RWPE1 (cell line): ENCODE data around the gene TMEM121.
A peak's percentile ranks its signal among the peaks of the same experiment; 100 is the strongest.

Experiments
- CTCF ChIA-PET: fragments of 350-600 bp; sonication (Branson Sonifier 250); formaldehyde crosslinking; extraction: SDS; loops from one replicate; lab custom pipeline; 2021; lab: Yijun Ruan, JAX
- POLR2A ChIA-PET: fragments of 400-600 bp; formaldehyde crosslinking; extraction: SDS; loops from one replicate; lab custom pipeline; 2020; ENCODE audit warnings: antibody characterized with exemption; ENCODE audit not compliant: low non-redundant PET; lab: Yijun Ruan, JAX
- DNase-seq: peaks from one replicate; pipeline ENCODE4 v3.0.0; 2012; ENCODE audit warnings: low spot score
- H3K27ac ChIP-seq: fragments of 450-650 bp; 2 replicates; pipeline ENCODE4 v1.5.1; 2017
- CTCF ChIP-seq: fragments of 450-650 bp; conservative IDR thresholded peaks from 2 replicates; pipeline ENCODE4 v1.5.1; 2017; ENCODE audit warnings: low read depth, mild to moderate bottlenecking

Gene TMEM121

GRCh38 chr14:105525861-105526775 is at the start of gene TMEM121:
TMEM121 (plus strand) TSS chr14:105526583; CDS start chr14:105528835, 2,252 bp downstream.
- H3K27ac ChIP-seq = peak within 1 kb of the TSS; percentile 28
- ChIA-PET CTCF (interaction anchor here (0.6 to 1.1 kb wide), 3 partner anchors 11 to 60 kb away, joined by 3 to 4 read pairs (median 3); no protein-coding TSS in a partner anchor), POLR2A (no interaction called here)
- no peak for TF ChIP-seq CTCF
- DNase-seq = no peak

- H3K27ac ChIP-seq = peak overlapping the region; percentile 100
- CTCF ChIA-PET = interaction anchor here (0.7 to 1.3 kb wide), 4 partner anchors 13 to 106 kb away, joined by 3 to 6 read pairs (median 3); no protein-coding TSS in a partner anchor
- DNase-seq = no peak
- TF ChIP-seq CTCF = no peak
- POLR2A ChIA-PET = no interaction called here
These were observed 49.3 kb upstream of the TMEM121 start for GRCh38 chr14:105476831-105477659.

GRCh38 chr14:105477660-105478397 is 48.6 kb upstream of the TMEM121 start:
- CTCF ChIA-PET = interaction anchor here (0.7 kb wide), 1 partner anchor 12 kb away, joined by 3 read pairs; no protein-coding TSS in a partner anchor
- POLR2A ChIA-PET = no interaction called here
- no peak for TF ChIP-seq CTCF
- peak overlapping the region; percentile 100 for H3K27ac ChIP-seq
- no peak for DNase-seq

DNA sequence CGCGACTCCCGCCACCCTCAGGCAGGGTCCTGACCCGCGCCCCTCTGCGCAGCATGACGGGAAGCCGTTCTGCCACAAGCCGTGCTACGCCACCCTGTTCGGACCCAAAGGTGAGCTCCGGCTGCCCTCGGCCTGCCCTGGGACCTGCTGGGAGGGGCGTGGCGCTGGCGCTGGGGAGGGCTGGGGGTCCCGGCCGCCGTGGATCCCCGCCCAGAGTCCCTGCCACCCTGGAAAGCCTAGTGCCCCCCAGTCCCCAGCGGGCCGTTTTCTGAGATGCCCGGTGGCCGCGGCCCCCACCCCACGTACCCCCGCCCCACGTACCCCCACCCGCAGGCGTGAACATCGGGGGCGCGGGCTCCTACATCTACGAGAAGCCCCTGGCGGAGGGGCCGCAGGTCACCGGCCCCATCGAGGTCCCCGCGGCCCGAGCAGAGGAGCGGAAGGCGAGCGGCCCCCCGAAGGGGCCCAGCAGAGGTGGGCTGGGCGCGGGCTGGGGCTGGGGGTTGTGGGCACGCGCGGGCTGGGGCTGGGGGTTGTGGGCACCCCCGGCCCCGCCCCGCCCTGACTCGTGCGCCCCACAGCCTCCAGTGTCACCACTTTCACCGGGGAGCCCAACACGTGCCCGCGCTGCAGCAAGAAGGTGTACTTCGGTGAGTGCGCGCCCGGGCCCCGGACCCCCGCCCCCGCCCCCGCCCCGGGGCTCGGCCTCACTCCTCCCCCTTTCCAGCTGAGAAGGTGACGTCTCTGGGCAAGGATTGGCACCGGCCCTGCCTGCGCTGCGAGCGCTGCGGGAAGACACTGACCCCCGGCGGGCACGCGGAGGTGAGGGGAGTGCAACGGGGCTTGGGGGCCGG is 47.8 kb upstream of the TMEM121 start:
- ChIA-PET CTCF (no interaction called here), POLR2A (no interaction called here)
- TF ChIP-seq CTCF = no peak
- H3K27ac ChIP-seq = peak overlapping the region; percentile 100
- DNase-seq = no peak

- CTCF ChIA-PET = no interaction called here
- H3K27ac ChIP-seq = peak overlapping the region; percentile 100
- DNase-seq = no peak
- POLR2A ChIA-PET = no interaction called here
- TF ChIP-seq CTCF = no peak
These were observed 46.8 kb upstream of the TMEM121 start for GRCh38 chr14:105479431-105480158.
